Esophagus squamous epithelium (tissue), 4 donors: ENCODE results near the gene LHPP.

Experiments used
- POLR2A ChIP-seq, 4 donors: fragments of 450-650 bp; IDR thresholded peaks; one replicate each; pipeline ENCODE4 v1.6.1; 2017; ENCODE audit warnings: antibody characterized with exemption in 4 of 4, mild to moderate bottlenecking in 4 of 4, moderate library complexity in 3 of 4
- TF ChIP-seq, protein P1 (sequence below), 6 experiments: fragments of 450-650 bp in 4 of 6; fragments of 200-600 bp in 2 of 6; sonication (generic) in 2 of 6; IDR thresholded peaks; one replicate each; pipeline ENCODE4 v1.5.1; 2016 to 2019; ENCODE audit warnings: antibody characterized with exemption in 6 of 6, mild to moderate bottlenecking in 4 of 6, moderate library complexity in 4 of 6

GRCh38 chr10:124415210-124415609, 46.4 kb upstream of the LHPP start:
- TF ChIP-seq, protein P1, sequence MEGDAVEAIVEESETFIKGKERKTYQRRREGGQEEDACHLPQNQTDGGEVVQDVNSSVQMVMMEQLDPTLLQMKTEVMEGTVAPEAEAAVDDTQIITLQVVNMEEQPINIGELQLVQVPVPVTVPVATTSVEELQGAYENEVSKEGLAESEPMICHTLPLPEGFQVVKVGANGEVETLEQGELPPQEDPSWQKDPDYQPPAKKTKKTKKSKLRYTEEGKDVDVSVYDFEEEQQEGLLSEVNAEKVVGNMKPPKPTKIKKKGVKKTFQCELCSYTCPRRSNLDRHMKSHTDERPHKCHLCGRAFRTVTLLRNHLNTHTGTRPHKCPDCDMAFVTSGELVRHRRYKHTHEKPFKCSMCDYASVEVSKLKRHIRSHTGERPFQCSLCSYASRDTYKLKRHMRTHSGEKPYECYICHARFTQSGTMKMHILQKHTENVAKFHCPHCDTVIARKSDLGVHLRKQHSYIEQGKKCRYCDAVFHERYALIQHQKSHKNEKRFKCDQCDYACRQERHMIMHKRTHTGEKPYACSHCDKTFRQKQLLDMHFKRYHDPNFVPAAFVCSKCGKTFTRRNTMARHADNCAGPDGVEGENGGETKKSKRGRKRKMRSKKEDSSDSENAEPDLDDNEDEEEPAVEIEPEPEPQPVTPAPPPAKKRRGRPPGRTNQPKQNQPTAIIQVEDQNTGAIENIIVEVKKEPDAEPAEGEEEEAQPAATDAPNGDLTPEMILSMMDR (IDR thresholded peaks at IDR 0.05): no peak
- no peak for TF ChIP-seq POLR2A (IDR thresholded peaks at IDR 0.05)
